Endothelial cell (in vitro differentiated cells): ENCODE data around the gene STMN3. TPM values are rescaled to one million over a fixed set of nuclear protein-coding genes. Genes with fewer than 3 reads are reported as not detected.
A peak's percentile ranks its signal among the peaks of the same experiment; 100 is the strongest.

Experiments used
- DNase-seq: peaks from one replicate; pipeline ENCODE4 v3.0.0; 2021; ENCODE audit warnings: low spot score
- H3K27ac Mint-ChIP-seq: one replicate; pipeline ENCODE4 v1.8.0; 2021; ENCODE audit warnings: mixed read lengths, inconsistent platforms; ENCODE audit not compliant: unreplicated experiment
- H3K27me3 Mint-ChIP-seq: one replicate; pipeline ENCODE4 v1.8.0; 2021; ENCODE audit warnings: mild to moderate bottlenecking, moderate library complexity, mixed read lengths, inconsistent platforms; ENCODE audit not compliant: unreplicated experiment
- H3K36me3 Mint-ChIP-seq: one replicate; pipeline ENCODE4 v1.8.0; 2021; ENCODE audit warnings: mild to moderate bottlenecking, low read depth, mixed read lengths, inconsistent platforms; ENCODE audit not compliant: unreplicated experiment
- H3K4me1 Mint-ChIP-seq: one replicate; pipeline ENCODE4 v1.8.0; 2021; ENCODE audit warnings: mild to moderate bottlenecking, mixed read lengths, inconsistent platforms; ENCODE audit not compliant: unreplicated experiment
- H3K4me3 Mint-ChIP-seq: one replicate; pipeline ENCODE4 v1.8.0; 2021; ENCODE audit warnings: mild to moderate bottlenecking, mixed read lengths, inconsistent platforms; ENCODE audit not compliant: unreplicated experiment
- H3K9me3 Mint-ChIP-seq: one replicate; pipeline ENCODE4 v1.8.0; 2021; ENCODE audit warnings: mixed read lengths, inconsistent platforms; ENCODE audit not compliant: unreplicated experiment
- CTCF ChIP-seq: fragments of 200-600 bp; sonication (generic); IDR thresholded peaks from one replicate; pipeline ENCODE4 v1.5.0; 2021; ENCODE audit warnings: antibody characterized with exemption; ENCODE audit not compliant: unreplicated experiment
- total RNA-seq: library from RNA; stranded (reverse); fragmentation: NEBNext Ultra II Directional; extraction: Animal tissue kit (Norgen Biotek cat#: 25700); gene quantifications from one replicate; pipeline ENCODE4 v1.2.1, GENCODE V29; 2021; ENCODE audit not compliant: unreplicated experiment

STMN3 gene
- total RNA-seq, 1 donor from 2014 or later, result 12.8 TPM

GRCh38 chr20:63619505-63619904 lies 33.7 kb downstream of the STMN3 start:
- Mint-ChIP-seq H3K4me1 (peaks cover 8% of the 10 kb centered on the region), H3K4me3 (no peak overlapping the region), H3K9me3 (no peaks in the 10 kb centered on the region), H3K36me3 (peaks cover 36% of the 10 kb centered on the region), H3K27me3 (peaks cover 9% of the 10 kb centered on the region), H3K27ac (no peak overlapping the region)
- no peak for TF ChIP-seq CTCF
- DNase-seq, result no peak

- peaks cover 36% of the 10 kb centered on the region for H3K36me3 Mint-ChIP-seq
- H3K4me3 Mint-ChIP-seq, result peak overlapping the region; percentile 29
- H3K27me3 Mint-ChIP-seq, result peaks cover 9% of the 10 kb centered on the region
- no peak for DNase-seq
- H3K4me1 Mint-ChIP-seq, result peaks cover 8% of the 10 kb centered on the region
- H3K27ac Mint-ChIP-seq, result no peak overlapping the region
- no peak for TF ChIP-seq CTCF
- no peaks in the 10 kb centered on the region for H3K9me3 Mint-ChIP-seq
Measured at GRCh38 chr20:63619086-63619485, 34.1 kb downstream of the STMN3 start.

- TF ChIP-seq CTCF, result no peak
- Mint-ChIP-seq H3K36me3 (peaks cover 36% of the 10 kb centered on the region), H3K4me3 (no peak overlapping the region), H3K27me3 (peaks cover 9% of the 10 kb centered on the region), H3K9me3 (no peaks in the 10 kb centered on the region), H3K27ac (no peak overlapping the region), H3K4me1 (peaks cover 8% of the 10 kb centered on the region)
- DNase-seq, result no peak
Measured at GRCh38 chr20:63618291-63618980, 34.8 kb downstream of the STMN3 start.

DNA sequence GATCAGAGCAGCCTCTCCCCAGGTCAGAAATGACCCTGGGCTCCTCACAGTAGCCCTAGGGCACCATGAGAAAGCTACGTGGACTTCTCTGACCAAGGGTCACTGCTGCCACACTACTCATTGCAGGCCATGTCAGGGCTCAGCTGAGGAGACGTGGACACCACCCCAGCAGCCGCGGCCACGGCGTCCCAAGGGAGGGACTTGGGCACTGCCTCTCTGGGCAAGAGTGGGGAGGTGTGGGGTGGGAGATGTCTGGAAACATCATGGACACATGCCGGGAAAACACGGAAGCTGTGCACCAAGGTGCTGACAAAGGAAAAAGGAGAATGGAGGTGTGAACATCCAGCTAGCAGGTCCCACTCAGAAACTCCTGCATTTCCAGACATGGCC lies 35.4 kb downstream of the STMN3 start:
- peaks cover 10% of the 10 kb centered on the region for H3K27me3 Mint-ChIP-seq
- no peak for DNase-seq

More for the DNA sequence above, 35.4 kb downstream of the STMN3 start:
- peaks cover 8% of the 10 kb centered on the region for H3K4me1 Mint-ChIP-seq
- no peaks in the 10 kb centered on the region for H3K9me3 Mint-ChIP-seq
- no peak overlapping the region for H3K4me3 Mint-ChIP-seq
- H3K36me3 Mint-ChIP-seq, result peaks cover 40% of the 10 kb centered on the region
- H3K27ac Mint-ChIP-seq, result no peak overlapping the region
- TF ChIP-seq CTCF, result no peak
